Measurements from ENCODE around the gene CLSTN2. TPM values are rescaled to one million over a fixed set of nuclear protein-coding genes. Genes with fewer than 3 reads are reported as not detected.

Gene CLSTN2
- total and polyA plus RNA-seq, 2 of the 4 experiments (the other 2 are of a cell fraction), result under 0.01 to 0.07 TPM

GRCh38 chr3:140571836-140572235 is 636.9 kb downstream of the CLSTN2 start:
- H3K4ac ChIP-seq (ENCODE audit: low read depth, low read length), result no peak overlapping the region
- H3K14ac ChIP-seq (replicated peaks; ENCODE audit: low read depth, low read length), result no peak overlapping the region
- no peak overlapping the region for H2AFZ ChIP-seq (replicated peaks; ENCODE audit: low read length, poor library complexity)
- no peaks in the 10 kb centered on the region for H4K20me1 ChIP-seq (ENCODE audit: insufficient read depth, low read length)
- dilution Hi-C loops (cut with HindIII; ENCODE audit: low sequenced_read_pairs, unreplicated experiment) (no loop called here), intact Hi-C loops (cut with micrococcal nuclease) (no loop called here), in situ Hi-C loops (cut with MboI; ENCODE audit: low sequenced_read_pairs) (no loop called here)
- TF ChIP-seq POLR2A (IDR thresholded peaks at IDR 0.05; ENCODE audit: low read depth, low read length) (no peak), NFE2L2 (IDR thresholded peaks at IDR 0.05; ENCODE audit: low read depth, low read length) (no peak), MAZ (IDR thresholded peaks at IDR 0.05; ENCODE audit: borderline replicate concordance, low read depth, low read length) (no peak), USF2 (IDR thresholded peaks at IDR 0.05; ENCODE audit: low read depth, low read length) (no peak), MAFK (IDR thresholded peaks at IDR 0.05; ENCODE audit: low read depth, low read length) (no peak), CEBPB (IDR thresholded peaks at IDR 0.05; ENCODE audit: low read depth, low read length) (no peak), RAD21 (IDR thresholded peaks at IDR 0.05; ENCODE audit: low read length) (no peak), RCOR1 (IDR thresholded peaks at IDR 0.05; ENCODE audit: insufficient replicate concordance, low read length) (no peak), FOS (IDR thresholded peaks at IDR 0.05; ENCODE audit: low read depth, low read length) (no peak), BHLHE40 (IDR thresholded peaks at IDR 0.05; ENCODE audit: low read depth, low read length) (no peak), CHD1 (IDR thresholded peaks at IDR 0.05; ENCODE audit: low read depth, low read length) (no peak), ELK1 (IDR thresholded peaks at IDR 0.05; ENCODE audit: borderline replicate concordance, low read depth, low read length) (no peak), RFX5 (IDR thresholded peaks at IDR 0.05; ENCODE audit: low read depth, low read length) (no peak), SMC3 (IDR thresholded peaks at IDR 0.05; ENCODE audit: low read depth, low read length) (no peak), MXI1 (IDR thresholded peaks at IDR 0.05; ENCODE audit: borderline replicate concordance, low read depth, low read length) (no peak)
- TF ChIP-seq, protein P1, sequence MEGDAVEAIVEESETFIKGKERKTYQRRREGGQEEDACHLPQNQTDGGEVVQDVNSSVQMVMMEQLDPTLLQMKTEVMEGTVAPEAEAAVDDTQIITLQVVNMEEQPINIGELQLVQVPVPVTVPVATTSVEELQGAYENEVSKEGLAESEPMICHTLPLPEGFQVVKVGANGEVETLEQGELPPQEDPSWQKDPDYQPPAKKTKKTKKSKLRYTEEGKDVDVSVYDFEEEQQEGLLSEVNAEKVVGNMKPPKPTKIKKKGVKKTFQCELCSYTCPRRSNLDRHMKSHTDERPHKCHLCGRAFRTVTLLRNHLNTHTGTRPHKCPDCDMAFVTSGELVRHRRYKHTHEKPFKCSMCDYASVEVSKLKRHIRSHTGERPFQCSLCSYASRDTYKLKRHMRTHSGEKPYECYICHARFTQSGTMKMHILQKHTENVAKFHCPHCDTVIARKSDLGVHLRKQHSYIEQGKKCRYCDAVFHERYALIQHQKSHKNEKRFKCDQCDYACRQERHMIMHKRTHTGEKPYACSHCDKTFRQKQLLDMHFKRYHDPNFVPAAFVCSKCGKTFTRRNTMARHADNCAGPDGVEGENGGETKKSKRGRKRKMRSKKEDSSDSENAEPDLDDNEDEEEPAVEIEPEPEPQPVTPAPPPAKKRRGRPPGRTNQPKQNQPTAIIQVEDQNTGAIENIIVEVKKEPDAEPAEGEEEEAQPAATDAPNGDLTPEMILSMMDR (conservative IDR thresholded peaks at IDR 0.05; ENCODE audit: low read depth, low read length), result no peak
- ChIA-PET POLR2A (ENCODE audit: unreplicated experiment) (no interaction called here), CTCF (no interaction called here)
- H3K4me2 ChIP-seq (ENCODE audit: low read depth, low read length), result no peak overlapping the region
- H3K9me1 ChIP-seq (ENCODE audit: insufficient read depth, low read length), result no peaks in the 10 kb centered on the region
- H3K56ac ChIP-seq (ENCODE audit: extremely low read depth, insufficient read depth, low read length), result no peak overlapping the region
- no peak overlapping the region for H4K5ac ChIP-seq (ENCODE audit: low read depth, low read length)
- WGBS, 2 experiments (ENCODE audit: extremely low coverage in 2 of 2, insufficient read length in 1 of 2), result no CpG with 5 or more reads among the region's 1 CpG
- no peak overlapping the region for H2BK20ac ChIP-seq (ENCODE audit: low read depth, low read length)
- H3K79me1 ChIP-seq (ENCODE audit: low read depth in 1 of 2, low read length in 2 of 2), result no peaks in the 10 kb centered on the region
- no peak overlapping the region for H3K27ac ChIP-seq (ENCODE audit: insufficient read depth, low read length)
- H3K4me3 ChIP-seq (ENCODE audit: insufficient read depth, low read depth, low read length), result no peak overlapping the region
- no TSS peak for BruUV-seq (replicated peaks)
- H3K27me3 ChIP-seq (ENCODE audit: control insufficient read depth, insufficient read depth, low read length), result no peaks in the 10 kb centered on the region
- no peak overlapping the region for H2BK5ac ChIP-seq (ENCODE audit: low read depth, low read length, poor library complexity, severe bottlenecking)
- no peaks in the 10 kb centered on the region for H3K36me3 ChIP-seq (ENCODE audit: control insufficient read depth, insufficient read depth, low read length)
- no peak overlapping the region for H3K18ac ChIP-seq (ENCODE audit: low read depth, low read length)
- H2AK9ac ChIP-seq (replicated peaks; ENCODE audit: low read depth, low read length, poor library complexity), result no peak overlapping the region
- H3K9ac ChIP-seq (ENCODE audit: low read depth, low read length), result no peak overlapping the region
- H4K8ac ChIP-seq (ENCODE audit: low read depth in 2 of 2, low read length in 2 of 2), result no peak overlapping the region
- ATAC-seq (ENCODE audit: low read depth) (no peak), DNase-seq (no peak)
- no peaks in the 10 kb centered on the region for H3K4me1 ChIP-seq (ENCODE audit: control insufficient read depth, insufficient read depth, low read length)
- peaks cover 2% of the 10 kb centered on the region; the same call in 1 of the 2 replicates for H3K9me3 ChIP-seq (ENCODE audit: control insufficient read depth, insufficient read depth, low read length)
- no peak overlapping the region for H2AK5ac ChIP-seq (ENCODE audit: low read depth, low read length)
- no peak overlapping the region for H4K91ac ChIP-seq (ENCODE audit: insufficient read depth, low read depth, low read length)
- H2BK15ac ChIP-seq (ENCODE audit: low read depth, low read length), result no peak overlapping the region
- no peak overlapping the region for H2BK120ac ChIP-seq (ENCODE audit: low read depth, low read length)
- no peak overlapping the region for H3K23ac ChIP-seq (ENCODE audit: low read depth, low read length)

All from IMR-90 (cell line).